ENCODE results near the gene CHMP3. TPM values are rescaled to one million over a fixed set of nuclear protein-coding genes. Genes with fewer than 3 reads are reported as not detected.

Gene CHMP3
- total and polyA plus RNA-seq, 2 donors (not counting 1 experiment from before 2014, with no cell fraction given), result 17.5 to 72.5 TPM

DNA sequence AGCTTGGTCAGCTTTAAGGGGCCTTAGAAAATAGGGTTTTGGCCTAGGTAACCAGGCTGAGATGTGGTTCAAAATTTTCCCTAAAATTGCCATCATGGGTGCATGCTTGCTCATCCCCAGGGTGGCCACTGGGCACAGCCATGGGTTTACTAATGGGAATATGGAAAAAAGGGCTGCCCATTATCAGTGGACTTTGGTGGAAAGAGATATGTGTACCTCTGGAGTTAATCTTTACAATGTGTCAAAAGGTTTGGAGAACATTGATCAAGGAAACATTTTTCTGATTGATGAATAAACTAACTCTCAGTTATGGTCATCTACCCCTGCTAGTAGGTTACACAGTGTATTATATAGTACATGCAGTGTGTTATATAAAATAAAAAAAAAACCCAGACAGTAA, 109.0 kb downstream of the CHMP3 start:
- peaks cover 6% of the 10 kb centered on the region for H3K79me2 ChIP-seq (ENCODE audit: control insufficient read depth, insufficient read depth, low read length)
- ChIA-PET POLR2A (no interaction called here), CTCF (interaction anchor here (0.6 to 1.1 kb wide), 2 partner anchors 11 to 25 kb away, joined by 3 to 4 read pairs; no protein-coding TSS in a partner anchor)
- TF ChIP-seq CTCF (IDR thresholded peaks at IDR 0.05), result no peak
- no peak for TF ChIP-seq EZH2 (IDR thresholded peaks at IDR 0.05; ENCODE audit: borderline replicate concordance, insufficient read depth, low read depth, low read length, poor library complexity, severe bottlenecking)
- Mint-ChIP-seq H3K4me1 (no peaks in the 10 kb centered on the region), H3K27ac (no peak overlapping the region), H3K9me3 (ENCODE audit: insufficient read depth) (no peaks in the 10 kb centered on the region), H3K4me3 (no peak overlapping the region), H3K27me3 (no peaks in the 10 kb centered on the region)
- H3K36me3 ChIP-seq (replicated peaks in 1 of 2; ENCODE audit: control extremely low read depth in 1 of 2, control insufficient read depth in 1 of 2, extremely low read depth in 1 of 2, insufficient read depth in 2 of 2, low read length in 1 of 2), result peaks cover 0 to 88% of the 10 kb centered on the region in 2 experiments
- no peak overlapping the region for H3K4me3 ChIP-seq (ENCODE audit: control extremely low read depth in 1 of 5, extremely low read depth in 1 of 5, insufficient read depth in 1 of 5, low read depth in 2 of 5, low read length in 4 of 5)
- H3K27me3 ChIP-seq (replicated peaks in 1 of 4; ENCODE audit: control extremely low read depth in 1 of 4, control insufficient read depth in 3 of 4, insufficient read depth in 4 of 4, low read length in 3 of 4), result no peaks in the 10 kb centered on the region
- H3K9me3 ChIP-seq (ENCODE audit: control extremely low read depth in 1 of 3, control insufficient read depth in 2 of 3, insufficient read depth in 1 of 3, low read length in 2 of 3), result no peaks in the 10 kb centered on the region
- no peak overlapping the region for H3K27ac ChIP-seq (ENCODE audit: low read length in 2 of 2)
- H3K4me1 ChIP-seq (ENCODE audit: control insufficient read depth in 2 of 2, insufficient read depth in 2 of 2, low read length in 2 of 2), result no peaks in the 10 kb centered on the region
- no peak overlapping the region for H2AFZ ChIP-seq (ENCODE audit: insufficient read depth, low read depth, low read length, poor library complexity, severe bottlenecking)
- H3K9ac ChIP-seq (ENCODE audit: low read length), result no peak overlapping the region
- DNase-seq (no peak), ATAC-seq (ENCODE audit: low read depth) (no peak)
- intact Hi-C loops (cut with micrococcal nuclease), result no loop called here
- no peak overlapping the region for H3K4me2 ChIP-seq (replicated peaks; ENCODE audit: low read depth, low read length, poor library complexity, severe bottlenecking)
- peaks cover 18% of the 10 kb centered on the region for H4K20me1 ChIP-seq (ENCODE audit: control insufficient read depth, insufficient read depth, low read length, poor library complexity, severe bottlenecking)

GRCh38 chr2:86453836-86454235, 109.4 kb downstream of the CHMP3 start:
- H3K27me3 Mint-ChIP-seq, result no peaks in the 10 kb centered on the region
- DNase-seq, result no peak
- TF ChIP-seq CTCF (IDR thresholded peaks at IDR 0.05), result no peak
- no peak for TF ChIP-seq EZH2 (IDR thresholded peaks at IDR 0.05; ENCODE audit: borderline replicate concordance, insufficient read depth, low read depth, low read length, poor library complexity, severe bottlenecking)
- POLR2A ChIA-PET, result no interaction called here
- peaks cover 10% of the 10 kb centered on the region for H3K79me2 ChIP-seq (ENCODE audit: control insufficient read depth, insufficient read depth, low read length)
- H2AFZ ChIP-seq (ENCODE audit: insufficient read depth, low read depth, low read length, poor library complexity, severe bottlenecking), result no peak overlapping the region
- H4K20me1 ChIP-seq (ENCODE audit: control insufficient read depth, insufficient read depth, low read length, poor library complexity, severe bottlenecking), result peaks cover 22% of the 10 kb centered on the region
- no peak overlapping the region for H3K4me3 Mint-ChIP-seq
- no peaks in the 10 kb centered on the region for H3K9me3 Mint-ChIP-seq (ENCODE audit: insufficient read depth)
- no peak overlapping the region for H3K27ac Mint-ChIP-seq
- intact Hi-C loops (cut with micrococcal nuclease), result no loop called here
- CTCF ChIA-PET, result interaction anchor here (0.6 kb wide), 1 partner anchor 11 kb away, joined by 3 read pairs; no protein-coding TSS in a partner anchor
- H3K4me3 ChIP-seq (ENCODE audit: control extremely low read depth in 1 of 5, extremely low read depth in 1 of 5, insufficient read depth in 1 of 5, low read depth in 2 of 5, low read length in 4 of 5), result no peak overlapping the region
- peaks cover 2% of the 10 kb centered on the region for H3K4me1 Mint-ChIP-seq
- whole genome bisulfite sequencing (ENCODE audit: insufficient coverage), result no CpG with 5 or more reads among the region's 2 CpGs
- no peak overlapping the region for H3K9ac ChIP-seq (ENCODE audit: low read length)
- no peaks in the 10 kb centered on the region for H3K9me3 ChIP-seq (ENCODE audit: control extremely low read depth in 1 of 3, control insufficient read depth in 2 of 3, insufficient read depth in 1 of 3, low read length in 2 of 3)
- no peaks in the 10 kb centered on the region for H3K4me1 ChIP-seq (ENCODE audit: control insufficient read depth in 2 of 2, insufficient read depth in 2 of 2, low read length in 2 of 2)
- no peak for ATAC-seq (ENCODE audit: low read depth)
- H3K36me3 ChIP-seq (replicated peaks in 1 of 2; ENCODE audit: control extremely low read depth in 1 of 2, control insufficient read depth in 1 of 2, extremely low read depth in 1 of 2, insufficient read depth in 2 of 2, low read length in 1 of 2), result peaks cover 0 to 86% of the 10 kb centered on the region in 2 experiments
- H3K27ac ChIP-seq (ENCODE audit: low read length in 2 of 2), result no peak overlapping the region
- no peaks in the 10 kb centered on the region for H3K27me3 ChIP-seq (replicated peaks in 1 of 4; ENCODE audit: control extremely low read depth in 1 of 4, control insufficient read depth in 3 of 4, insufficient read depth in 4 of 4, low read length in 3 of 4)
- no peak overlapping the region for H3K4me2 ChIP-seq (replicated peaks; ENCODE audit: low read depth, low read length, poor library complexity, severe bottlenecking)

Small RNA genes within 50 kb of the gene (small RNA-seq; reads per million reads assigned to genes)
- not detected for gene RNU6-640P (ENCODE audit: insufficient read length, low read depth, low replicate concordance)

Other genes starting within 250 kb of the CHMP3 start
- not detected in 2 replicates for gene REEP1, start 225.8 kb downstream of the CHMP3 start, total RNA-seq
- not detected in 2 replicates for gene REEP1, start 225.8 kb downstream of the CHMP3 start, polyA plus RNA-seq
- gene KDM3A, start 122.1 kb downstream of the CHMP3 start, total RNA-seq, result 99.2 and 107 TPM in 2 replicates
- 27.7 and 45.3 TPM in 2 replicates for gene KDM3A, start 122.1 kb downstream of the CHMP3 start, polyA plus RNA-seq
- 36.1 and 37.2 TPM in 2 replicates for gene RNF103, start 60.4 kb upstream of the CHMP3 start, total RNA-seq
- gene RNF103, start 60.4 kb upstream of the CHMP3 start, polyA plus RNA-seq, result 23.7 and 63.5 TPM in 2 replicates
- gene RMND5A, start 156.8 kb upstream of the CHMP3 start, total RNA-seq, result 32.2 and 33.7 TPM in 2 replicates
- 13.0 and 25.5 TPM in 2 replicates for gene RMND5A, start 156.8 kb upstream of the CHMP3 start, polyA plus RNA-seq
- 0.49 and 0.76 TPM in 2 replicates for gene CD8A, start 227.5 kb upstream of the CHMP3 start, total RNA-seq
- gene CD8A, start 227.5 kb upstream of the CHMP3 start, polyA plus RNA-seq, result 0.49 and 1.3 TPM in 2 replicates

Measured in B cell (primary cell).